T-helper 1 cell treated with Interleukin-12 subunit alpha and Interleukin-12 subunit beta and Interleukin-4 antibody, amounts not matched to agents 30 ng/mL and 1 ng/mL, for 36 hours (primary cell): Measurements from ENCODE around the gene ZNF823. TPM values are rescaled to one million over a fixed set of nuclear protein-coding genes. Genes with fewer than 3 reads are reported as not detected.

Source experiments
- intact Hi-C: fragments of 100-400 bp; cut with micrococcal nuclease; formaldehyde crosslinking; loops from one replicate; pipeline ENCODE4 v1.15.1; 2024
- total RNA-seq: library from RNA; stranded (reverse); gene quantifications from 2 replicates; pipeline ENCODE4 v1.2.3, GENCODE V29; 2022

Gene ZNF823
- total RNA-seq, 1 donor from 2014 or later: 2.3 TPM

- intact Hi-C loops: loop anchor here (1.0 to 2.0 kb wide), 5 partner anchors 38 to 703 kb away; partner anchors contain the start of genes ZNF443, ZNF563 and ZNF627
Measured at GRCh38 chr19:11737964-11738745, 591 bp downstream of the ZNF823 start.

- intact Hi-C loops: no loop called here
Measured at GRCh38 chr19:11736696-11737095, 2.0 kb downstream of the ZNF823 start.

- intact Hi-C loops: no loop called here
Measured at GRCh38 chr19:11735375-11735774, 3.4 kb downstream of the ZNF823 start.

- intact Hi-C loops: no loop called here
Measured at GRCh38 chr19:11729586-11729985, 9.2 kb downstream of the ZNF823 start.

GRCh38 chr19:11722414-11722813 is 16.3 kb downstream of the ZNF823 start:
- intact Hi-C loops: no loop called here

GRCh38 chr19:11721681-11722080 is 17.1 kb downstream of the ZNF823 start:
- intact Hi-C loops: no loop called here

- intact Hi-C loops: no loop called here
Measured at GRCh38 chr19:11710313-11710712, 28.4 kb downstream of the ZNF823 start.

GRCh38 chr19:11708457-11708856 is 30.3 kb downstream of the ZNF823 start:
- intact Hi-C loops: no loop called here

- intact Hi-C loops: no loop called here
Measured at GRCh38 chr19:11705474-11705873, 33.3 kb downstream of the ZNF823 start.

GRCh38 chr19:11704626-11705025 is 34.1 kb downstream of the ZNF823 start:
- intact Hi-C loops: no loop called here

GRCh38 chr19:11699931-11700794 is 38.6 kb downstream of the ZNF823 start:
- intact Hi-C loops: loop anchor here (1.0 kb wide), 2 partner anchors 38 to 141 kb away; partner anchors contain the start of genes ELOF1 and ZNF823

- intact Hi-C loops: no loop called here
Measured at GRCh38 chr19:11698231-11698630, 40.5 kb downstream of the ZNF823 start.

GRCh38 chr19:11697284-11697855 is 41.4 kb downstream of the ZNF823 start:
- intact Hi-C loops: no loop called here

- intact Hi-C loops: no loop called here
Measured at GRCh38 chr19:11694533-11695439, 44.0 kb downstream of the ZNF823 start.

- intact Hi-C loops: no loop called here
Measured at GRCh38 chr19:11693505-11694499, 44.9 kb downstream of the ZNF823 start.

- intact Hi-C loops: no loop called here
Measured at GRCh38 chr19:11692127-11692790, 46.5 kb downstream of the ZNF823 start.

GRCh38 chr19:11685676-11686650 is 52.8 kb downstream of the ZNF823 start:
- intact Hi-C loops: no loop called here
